Panc1 (cell line): Measurements from ENCODE around the gene LPP. TPM values are rescaled to one million over a fixed set of nuclear protein-coding genes. Genes with fewer than 3 reads are reported as not detected.

Experiments used
- ATAC-seq: fragments of 200-7000 bp; cut with Tn5 transposase; 2 replicates; pipeline ENCODE4 v1.9.1; 2020; ENCODE audit warnings: mild to moderate bottlenecking, moderate library complexity
- BruUV-seq: library from RNA; stranded (reverse); fragments of 400-500 nt; replicated peaks from 2 replicates; lab custom pipeline; 2021; lab: Mats Ljungman, UMichigan
- CTCF ChIA-PET: fragments of 300-600 bp; sonication (Branson Sonifier 250); formaldehyde crosslinking; loops from one replicate; lab custom pipeline; 2022; ENCODE audit warnings: antibody characterized with exemption; lab: Charles Lee
- POLR2A ChIA-PET: fragments of 300-600 bp; sonication (Branson Sonifier 250); formaldehyde crosslinking; loops from one replicate; lab custom pipeline; 2022; ENCODE audit warnings: antibody characterized with exemption; lab: Charles Lee
- DNase-seq: peaks from one replicate; pipeline ENCODE4 v3.0.0-alpha.2; 2010; ENCODE audit warnings: low read depth, low spot score
- H3K27ac ChIP-seq: 2 replicates; pipeline ENCODE4 v1.5.1; 2011; ENCODE audit warnings: mild to moderate bottlenecking, low read length, inconsistent platforms
- H3K27me3 ChIP-seq: fragments of 200-500 bp; sonication (Bioruptor generic); 2 replicates; pipeline ENCODE4 v1.6.0; 2014; ENCODE audit warnings: low read length, inconsistent platforms; ENCODE audit not compliant: control insufficient read depth, insufficient read depth
- H3K36me3 ChIP-seq: fragments of 200-500 bp; sonication (Bioruptor generic); 2 replicates; pipeline ENCODE4 v1.5.1; 2014; ENCODE audit warnings: inconsistent platforms, mild to moderate bottlenecking, low read length, moderate library complexity; ENCODE audit not compliant: control insufficient read depth, insufficient read depth
- H3K4me1 ChIP-seq: 2 replicates; pipeline ENCODE4 v1.5.1; 2011; ENCODE audit warnings: inconsistent platforms, mild to moderate bottlenecking, low read length, moderate library complexity; ENCODE audit not compliant: control insufficient read depth, insufficient read depth
- H3K4me3 ChIP-seq, 2 experiments: 2 replicates each; pipeline ENCODE4 v1.5.1; 2011 to 2012; ENCODE audit warnings: low read depth in 2 of 2, low read length in 2 of 2, mild to moderate bottlenecking in 2 of 2, inconsistent platforms in 1 of 2, moderate library complexity in 1 of 2
- H3K9me3 ChIP-seq: fragments of 200-500 bp; sonication (Bioruptor generic); 2 replicates; pipeline ENCODE4 v1.5.1; 2014; ENCODE audit warnings: low read depth, mild to moderate bottlenecking, inconsistent platforms, low read length, moderate library complexity; ENCODE audit not compliant: control insufficient read depth, insufficient read depth
- CTCF ChIP-seq: fragments of 450-650 bp; IDR thresholded peaks from 2 replicates; pipeline ENCODE4 v1.5.1; 2017; ENCODE audit warnings: mild to moderate bottlenecking
- POLR2AphosphoS5 ChIP-seq: IDR thresholded peaks from 2 replicates; pipeline ENCODE4 v1.6.1; 2012; ENCODE audit warnings: mild to moderate bottlenecking, low read depth, low read length, moderate library complexity
- REST ChIP-seq, 2 experiments: IDR thresholded peaks; 2 replicates each; pipeline ENCODE4 v1.6.1; 2011 to 2012; ENCODE audit warnings: low read depth in 2 of 2, control low read depth in 1 of 2, low read length in 1 of 2, mild to moderate bottlenecking in 1 of 2, moderate library complexity in 1 of 2; ENCODE audit not compliant: insufficient read depth in 1 of 2
- SIN3A ChIP-seq: IDR thresholded peaks from 2 replicates; pipeline ENCODE4 v1.6.1; 2012; ENCODE audit warnings: low read depth, mild to moderate bottlenecking, low read length, moderate library complexity, borderline replicate concordance; ENCODE audit not compliant: insufficient read depth
- TCF7L2 ChIP-seq: IDR thresholded peaks from 2 replicates; pipeline ENCODE4 v1.6.1; 2011; ENCODE audit warnings: mild to moderate bottlenecking, low read depth, low read length, inconsistent platforms
- in situ Hi-C: cut with HindIII; loops from 2 replicates; pipeline ENCODE4 v1.10.0; 2016; ENCODE audit warnings: low sequenced_read_pairs, low pct_unique_long_range_greater_than_20kb
- intact Hi-C: fragments of 100-400 bp; cut with micrococcal nuclease; formaldehyde crosslinking; loops from one replicate; pipeline ENCODE4 v1.10.0; 2022; ENCODE audit not compliant: unreplicated experiment
- total RNA-seq: library from RNA; stranded (reverse); gene quantifications from one replicate; pipeline ENCODE4 v1.2.1, GENCODE V29; 2021; ENCODE audit not compliant: unreplicated experiment

Gene LPP
- total RNA-seq, 1 experiment from 2014 or later = 90.0 TPM

GRCh38 chr3:188728371-188728896, 574.5 kb downstream of the LPP start:
- Histone ChIP-seq H3K9me3 (no peaks in the 10 kb centered on the region), H3K4me1 (no peaks in the 10 kb centered on the region; the same call in 1 of the 2 replicates), H3K27me3 (no peaks in the 10 kb centered on the region), H3K4me3 (no peak overlapping the region), H3K27ac (no peak overlapping the region), H3K36me3 (no peaks in the 10 kb centered on the region)
- ChIA-PET POLR2A (no interaction called here), CTCF (no interaction called here)
- in situ Hi-C loops = no loop called here
- ATAC-seq (no peak), DNase-seq (no peak)
- no TSS peak for BruUV-seq
- TF ChIP-seq SIN3A (no peak), POLR2AphosphoS5 (no peak), TCF7L2 (no peak), REST (IDR thresholded peaks at IDR 0.05; ENCODE audit: insufficient read depth in 1 of 2, low read depth in 2 of 2, low read length in 1 of 2) (no peak), CTCF (no peak)
- intact Hi-C loops = no loop called here

GRCh38 chr3:188729422-188729821, 575.5 kb downstream of the LPP start:
- in situ Hi-C loops (no loop called here), intact Hi-C loops (no loop called here)
- no peaks in the 10 kb centered on the region for H3K36me3 ChIP-seq
- no peak overlapping the region for H3K27ac ChIP-seq
- no peak overlapping the region for H3K4me3 ChIP-seq
- ATAC-seq (no peak), DNase-seq (no peak)
- no TSS peak for BruUV-seq
- TF ChIP-seq CTCF (no peak), TCF7L2 (no peak), POLR2AphosphoS5 (no peak), SIN3A (no peak), REST (IDR thresholded peaks at IDR 0.05; ENCODE audit: insufficient read depth in 1 of 2, low read depth in 2 of 2, low read length in 1 of 2) (no peak)
- H3K4me1 ChIP-seq = no peaks in the 10 kb centered on the region; the same call in 1 of the 2 replicates
- no peaks in the 10 kb centered on the region for H3K27me3 ChIP-seq
- no peaks in the 10 kb centered on the region for H3K9me3 ChIP-seq
- ChIA-PET POLR2A (interaction anchor here (0.5 to 0.6 kb wide), 3 partner anchors 81 to 990 kb away, joined by 3 to 8 read pairs (median 4); no protein-coding TSS in a partner anchor), CTCF (no interaction called here)
